HG02943 (cell line): ENCODE data around the gene DLK1.

Source experiments
- ATAC-seq: cut with Tn5 transposase; IDR thresholded peaks from one replicate; pipeline ENCODE4 v1.9.1; 2021; ENCODE audit warnings: mild to moderate bottlenecking, low read depth, moderate library complexity; ENCODE audit not compliant: unreplicated experiment

DLK1 gene

DNA sequence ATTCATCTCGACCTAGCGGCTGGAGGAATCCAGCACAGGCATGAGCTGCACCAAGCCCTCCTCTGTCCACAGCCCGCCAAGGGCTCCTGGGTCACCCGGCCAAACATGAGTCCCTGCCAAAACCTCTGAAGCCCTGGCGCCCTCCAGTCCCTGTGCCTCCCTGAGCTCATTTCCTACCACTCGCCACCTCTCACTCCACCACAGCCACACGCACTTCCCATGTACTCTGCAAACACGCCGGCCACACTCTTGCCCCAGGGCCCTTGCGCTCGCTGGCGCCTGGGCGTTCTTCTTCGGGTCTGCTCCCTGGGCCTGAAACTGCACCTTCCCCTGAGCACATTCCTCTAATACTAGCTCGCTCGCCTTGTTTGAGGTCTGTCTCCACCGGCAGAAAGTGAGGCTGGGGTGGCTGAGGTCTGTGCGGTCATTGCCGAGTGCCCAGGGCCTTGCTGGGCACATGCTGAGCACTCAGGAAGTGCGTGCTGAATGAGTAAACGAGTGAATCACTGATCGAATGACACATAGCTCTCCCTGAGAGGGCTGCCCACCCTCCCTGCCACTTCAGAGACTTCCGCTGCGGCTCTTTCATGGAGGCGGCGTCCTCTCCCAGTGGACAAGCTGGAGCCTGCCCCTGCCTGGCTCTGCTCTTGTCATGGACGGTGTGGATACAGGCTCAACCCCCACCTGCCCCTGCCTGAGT is 33.7 kb upstream of the DLK1 start:
- ATAC-seq: no peak

DNA sequence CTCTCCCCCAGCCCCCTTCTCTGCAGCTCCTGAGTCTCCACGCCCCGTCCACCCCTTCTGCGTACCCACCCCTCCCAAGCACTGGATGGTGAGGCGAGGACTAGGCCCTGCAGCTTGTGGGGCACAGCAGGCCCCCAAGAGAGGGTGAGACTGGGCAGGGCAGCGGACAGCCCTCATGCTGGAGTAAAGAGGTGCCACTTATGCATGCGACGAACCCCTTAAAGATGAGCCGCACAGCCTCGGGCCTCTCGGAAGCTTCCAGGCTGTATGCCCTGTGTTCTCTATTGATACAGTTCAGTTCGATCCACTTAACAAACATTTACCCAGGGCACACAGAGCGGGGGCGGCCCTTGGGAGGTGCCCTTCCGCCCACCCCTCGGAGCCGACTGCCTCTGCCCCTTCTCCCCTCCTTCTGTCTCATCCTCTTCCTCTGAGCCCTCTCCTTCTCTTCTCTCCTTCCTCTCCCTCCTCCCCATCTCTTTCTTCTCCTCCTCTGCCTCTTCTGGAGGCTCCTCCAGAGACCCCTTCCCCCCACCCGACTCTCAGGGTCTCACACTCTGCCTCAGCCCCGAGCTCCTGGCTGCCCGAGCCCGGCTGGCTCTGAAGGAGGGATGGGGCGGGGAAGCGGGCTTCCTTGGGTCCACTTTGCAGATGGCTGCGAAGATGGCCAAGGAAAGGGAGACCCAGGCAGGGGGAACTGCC is 32.7 kb upstream of the DLK1 start:
- ATAC-seq: no peak

DNA sequence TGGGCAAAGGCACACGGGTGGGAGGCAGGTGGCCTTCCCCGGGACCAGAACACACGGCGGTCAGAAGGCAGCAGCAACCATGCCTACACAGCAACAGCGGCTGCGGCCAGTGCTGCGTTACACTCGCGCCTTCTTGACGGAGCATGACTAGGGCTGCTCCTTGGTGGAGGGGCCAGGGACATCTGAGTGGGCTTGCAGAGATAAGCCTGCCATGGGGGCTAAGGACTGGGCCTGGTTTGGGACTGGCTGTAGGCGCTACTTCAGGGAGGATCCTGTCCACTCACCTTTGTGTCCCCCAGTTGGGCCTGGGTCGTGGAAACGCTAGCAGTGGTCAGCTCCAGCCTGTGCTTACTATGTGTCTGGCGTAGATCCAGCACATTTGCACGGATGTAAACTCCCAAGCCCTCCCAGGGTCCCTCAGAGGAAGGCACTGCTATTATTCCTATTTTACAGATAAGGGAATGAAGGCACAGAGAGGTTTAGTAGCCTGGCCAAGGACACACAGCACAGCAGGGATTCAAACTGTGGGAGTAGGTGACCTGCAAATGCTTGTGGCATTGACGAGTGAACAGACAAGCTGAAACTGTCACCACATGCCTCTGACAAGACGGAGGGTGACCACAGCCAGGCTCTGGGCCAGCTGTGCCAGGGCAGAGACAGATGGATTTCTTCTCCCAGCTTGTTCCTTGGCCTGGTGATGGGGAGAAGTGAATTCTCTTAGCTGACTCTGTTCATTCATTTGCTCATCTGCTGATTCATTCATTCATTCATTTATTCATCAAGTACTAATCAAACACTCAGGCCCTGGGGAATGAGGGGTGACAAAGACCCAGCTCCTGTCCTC is 31.9 kb upstream of the DLK1 start:
- ATAC-seq: no peak

DNA sequence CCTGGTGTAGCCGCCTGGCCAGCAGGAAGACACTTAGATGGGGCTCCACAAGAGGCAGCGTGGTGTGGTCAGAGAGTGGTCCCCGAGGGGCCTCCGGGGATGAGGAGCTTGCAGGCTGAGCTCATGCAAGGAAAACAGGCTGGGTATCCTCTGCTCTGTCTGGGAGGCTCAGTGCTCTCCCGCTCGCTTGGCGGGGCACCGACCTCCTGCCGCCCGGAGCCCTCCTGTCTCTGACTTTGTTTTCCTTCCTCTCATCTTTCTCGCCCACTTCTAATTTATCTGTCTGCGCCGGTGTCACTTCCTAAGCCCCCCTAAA is 31.3 kb upstream of the DLK1 start:
- ATAC-seq: no peak

- no peak for ATAC-seq
Measured at GRCh38 chr14:100696008-100696407, 30.7 kb upstream of the DLK1 start.

DNA sequence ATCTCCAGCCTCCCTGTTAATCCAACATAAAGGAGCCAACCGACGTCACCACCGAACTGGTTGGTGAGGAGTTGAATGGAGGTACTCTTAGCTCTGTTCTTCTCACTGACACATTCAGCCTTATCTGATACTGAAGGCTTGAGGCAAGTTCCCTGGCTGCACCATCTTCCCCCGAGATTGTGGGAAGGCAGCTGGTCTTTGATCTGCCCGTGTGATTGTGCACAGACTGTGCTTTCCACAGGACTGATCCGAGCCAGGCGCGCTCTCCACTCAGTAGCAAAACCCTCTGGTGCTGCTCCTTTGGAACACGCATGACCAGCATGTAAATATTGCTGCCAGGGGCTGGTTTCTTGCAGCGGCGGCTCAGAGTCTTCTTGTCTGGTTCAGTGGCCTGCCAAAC is 30.1 kb upstream of the DLK1 start:
- no peak for ATAC-seq

GRCh38 chr14:100698066-100698465 is 28.6 kb upstream of the DLK1 start:
- ATAC-seq: no peak

DNA sequence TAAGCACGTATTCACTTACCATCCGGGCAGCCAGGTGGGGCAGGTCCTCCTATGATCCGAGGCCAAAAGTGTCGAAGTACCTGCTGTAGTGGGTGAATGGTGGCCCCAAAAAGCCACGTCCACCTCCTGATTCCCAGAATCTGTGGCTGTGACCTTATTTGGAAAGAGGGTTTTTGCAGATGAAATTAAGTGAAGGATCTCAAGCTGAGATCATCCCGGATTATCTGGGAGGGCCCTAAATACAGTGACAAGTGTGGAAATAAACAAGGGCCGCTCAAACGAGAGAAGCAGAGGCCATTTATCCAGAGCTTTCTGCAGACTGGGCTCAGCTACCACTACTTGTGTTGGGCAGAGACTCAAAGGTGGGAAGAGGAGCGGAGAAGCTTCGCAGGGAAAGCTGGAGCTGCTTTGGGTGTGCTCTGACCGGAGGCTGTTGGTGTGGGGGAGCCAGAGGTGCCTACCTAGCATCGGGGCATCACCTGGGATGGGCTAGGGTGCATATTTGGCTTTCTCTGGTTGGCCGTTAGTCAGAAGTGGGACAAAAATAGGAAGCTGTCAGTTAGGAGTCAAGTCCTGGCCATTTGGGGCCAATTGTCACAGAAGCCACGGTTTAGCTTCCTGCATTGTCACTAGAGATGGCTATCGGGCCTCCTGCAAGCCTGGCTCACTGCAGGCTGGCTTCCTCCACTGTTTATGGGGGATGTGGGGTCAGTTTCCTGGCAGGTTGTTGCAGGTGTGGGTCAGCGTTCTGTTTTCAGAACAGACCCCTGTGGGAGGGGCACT is 27.8 kb upstream of the DLK1 start:
- ATAC-seq: no peak

- ATAC-seq: no peak
Measured at GRCh38 chr14:100701314-100701713, 25.4 kb upstream of the DLK1 start.

DNA sequence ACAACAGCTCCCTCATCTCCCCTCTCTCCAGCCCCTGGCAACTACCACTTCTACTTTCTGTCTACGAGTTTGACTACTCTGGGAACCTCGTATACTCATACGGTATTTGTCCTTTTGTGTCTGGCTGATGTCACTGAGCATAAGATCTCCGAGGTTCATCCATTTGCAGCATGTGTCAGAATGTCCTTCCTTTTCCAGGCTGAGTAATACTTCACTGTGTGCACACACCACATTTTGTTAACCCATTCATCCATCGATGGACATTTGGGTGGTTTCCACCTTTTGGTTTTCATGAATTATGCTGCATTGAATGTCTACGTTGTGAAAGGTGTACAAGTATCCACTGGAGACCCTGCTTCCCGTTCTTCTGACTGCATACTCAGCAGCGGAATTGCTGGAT is 24.1 kb upstream of the DLK1 start:
- no peak for ATAC-seq

GRCh38 chr14:100703386-100704220 is 23.1 kb upstream of the DLK1 start:
- no peak for ATAC-seq

DNA sequence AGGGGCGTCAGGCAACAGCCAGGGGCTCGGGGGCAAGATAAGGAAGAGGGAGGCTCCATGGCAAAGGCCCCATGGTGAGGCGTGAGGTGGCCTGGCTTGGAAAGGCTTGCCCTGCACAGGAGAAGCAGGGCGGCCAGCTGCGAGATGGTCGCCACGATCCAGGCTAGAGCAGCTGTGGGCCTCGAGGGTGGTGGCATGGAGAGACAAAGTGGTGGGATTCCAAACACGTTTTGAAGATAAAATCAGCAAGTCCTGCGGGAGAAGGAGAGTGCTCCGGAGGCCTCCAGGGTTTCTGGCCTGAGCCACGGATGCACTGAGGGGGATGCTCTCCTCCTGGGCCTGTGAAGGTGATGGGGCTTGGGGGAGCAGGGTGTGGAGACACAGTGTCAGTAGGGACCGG is 20.5 kb upstream of the DLK1 start:
- ATAC-seq: no peak

DNA sequence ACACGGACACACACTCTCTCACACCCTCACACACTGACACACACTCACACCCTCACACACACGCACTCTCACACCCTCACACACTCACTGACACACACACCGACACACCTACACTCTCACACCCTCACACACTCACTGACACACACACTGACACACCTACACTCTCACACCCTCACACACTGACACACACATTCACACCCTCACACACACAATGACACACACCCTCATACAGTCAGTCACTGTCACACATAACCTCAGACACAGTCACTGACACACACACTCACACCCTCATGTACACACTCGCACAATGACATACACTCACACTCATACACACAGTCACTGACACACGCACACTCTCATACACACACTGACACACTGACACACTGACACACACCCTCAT is 19.8 kb upstream of the DLK1 start:
- ATAC-seq: no peak

- ATAC-seq: no peak
Measured at GRCh38 chr14:100708425-100709288, 18.0 kb upstream of the DLK1 start.

DNA sequence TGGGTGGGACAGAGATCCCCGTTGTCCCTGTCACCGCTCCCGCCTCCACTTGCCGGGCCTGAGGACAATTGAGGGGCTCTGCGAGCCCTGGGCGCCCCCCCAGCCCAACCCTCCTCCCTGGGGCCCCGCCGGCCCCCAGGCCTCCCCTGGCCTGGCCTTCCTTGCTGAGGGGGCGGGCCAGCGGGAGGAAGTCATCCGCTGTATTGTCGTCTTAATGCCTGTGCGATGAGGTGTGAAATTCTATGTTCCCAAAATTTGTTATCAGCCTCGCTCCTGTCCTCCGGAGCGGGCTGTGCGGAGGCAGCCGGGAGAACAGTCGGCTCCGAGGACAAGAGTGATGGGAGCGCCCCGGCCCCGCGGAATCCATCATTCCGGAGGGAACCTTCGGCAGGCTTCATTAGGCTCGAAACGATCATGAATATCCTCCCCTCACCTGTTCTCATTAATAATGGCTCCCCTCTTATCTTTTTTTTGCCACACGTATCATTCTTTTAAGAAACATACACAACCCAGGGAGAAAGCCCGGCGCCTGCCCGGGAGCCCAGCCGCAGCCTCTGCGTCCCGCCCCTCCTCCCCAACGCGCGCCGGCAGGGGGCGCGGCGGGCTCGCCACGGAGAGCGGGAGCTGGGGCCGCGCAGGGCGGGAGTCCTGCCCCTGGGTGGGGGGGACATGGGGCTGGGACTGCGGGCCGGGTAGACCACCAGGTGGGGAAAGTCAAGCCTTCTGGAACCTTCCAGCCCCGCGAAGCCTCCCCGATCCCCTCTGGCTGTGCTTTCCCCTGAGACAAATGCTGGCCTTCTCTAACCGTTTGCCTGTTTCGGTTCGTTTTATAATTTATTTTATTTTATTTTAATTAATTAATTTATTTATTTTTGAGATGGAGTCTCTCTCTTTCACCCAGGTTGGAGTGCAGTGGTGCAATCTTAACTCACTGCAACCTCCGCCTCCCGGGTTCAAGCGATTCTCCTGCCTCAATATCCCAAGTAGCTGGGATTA is 17.1 kb upstream of the DLK1 start:
- no peak for ATAC-seq

DNA sequence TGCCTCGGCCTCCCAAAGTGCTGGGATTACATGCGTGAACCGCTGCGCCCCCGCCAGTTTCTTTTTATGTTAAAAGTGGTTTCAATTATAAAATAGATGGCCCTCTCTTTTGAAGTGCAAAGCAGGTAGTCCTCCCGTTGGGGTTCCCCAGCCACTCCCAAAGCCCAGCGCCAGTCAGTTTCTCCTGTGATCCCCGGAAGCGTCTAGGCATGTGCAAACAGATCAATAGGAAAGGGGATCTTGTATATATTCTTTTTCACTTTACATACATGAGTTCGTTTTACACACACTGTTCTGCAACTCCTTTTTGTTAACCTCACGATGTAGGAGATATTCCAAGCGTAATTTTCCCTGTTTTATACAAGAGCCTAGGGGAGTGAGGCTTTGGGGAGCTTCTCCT is 16.3 kb upstream of the DLK1 start:
- ATAC-seq: no peak

DNA sequence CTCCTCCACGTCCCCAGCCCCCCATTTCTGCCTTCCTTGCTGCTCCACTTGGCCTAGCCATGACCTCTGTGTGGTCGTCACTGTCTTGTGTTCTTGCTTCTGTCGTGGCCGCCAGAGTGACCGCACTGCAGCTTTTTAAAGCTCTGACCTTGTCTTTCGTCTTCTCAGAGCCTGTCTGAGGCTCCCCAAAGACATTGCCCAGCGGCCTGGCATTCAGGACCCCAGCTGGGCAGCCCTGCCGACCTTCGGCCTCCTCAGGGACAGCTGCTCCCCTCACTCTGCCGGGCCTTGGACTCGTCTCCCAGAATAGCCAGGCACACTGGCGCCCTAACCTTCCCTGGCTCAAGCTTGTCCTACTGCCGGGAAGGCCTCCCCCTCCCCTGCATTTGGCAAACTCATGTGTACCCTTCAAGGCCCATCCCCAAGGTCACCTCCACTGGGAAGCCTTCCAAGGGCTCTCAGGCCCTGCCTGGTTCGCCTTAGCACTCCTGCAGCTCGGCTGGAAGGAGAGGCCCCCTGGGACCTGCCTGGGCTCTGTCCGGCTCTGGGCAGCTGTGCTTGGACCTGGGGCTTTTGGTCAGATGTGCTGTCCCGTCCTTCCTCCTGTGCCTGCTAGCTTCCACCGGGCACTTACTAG is 15.7 kb upstream of the DLK1 start:
- ATAC-seq: no peak
